ENCODE data around the gene CUL9.

Gene CUL9

GRCh38 chr6:43258180-43258579 lies 76.2 kb downstream of the CUL9 start:
- DNase-seq = no peak

GRCh38 chr6:43258807-43259686 lies 77.1 kb downstream of the CUL9 start:
- DNase-seq = no peak

GRCh38 chr6:43260791-43261190 lies 78.8 kb downstream of the CUL9 start:
- DNase-seq = no peak

- no peak for DNase-seq
Measured at GRCh38 chr6:43261198-43261597, 79.2 kb downstream of the CUL9 start.

- DNase-seq = no peak
Measured at GRCh38 chr6:43262000-43262779, 80.2 kb downstream of the CUL9 start.

- no peak for DNase-seq
Measured at GRCh38 chr6:43262780-43263313, 80.9 kb downstream of the CUL9 start.

GRCh38 chr6:43263314-43264178 lies 81.5 kb downstream of the CUL9 start:
- DNase-seq = no peak

- DNase-seq = no peak
Measured at GRCh38 chr6:43264599-43265145, 82.7 kb downstream of the CUL9 start.

GRCh38 chr6:43265564-43265963 lies 83.6 kb downstream of the CUL9 start:
- DNase-seq = no peak

- no peak for DNase-seq
Measured at GRCh38 chr6:43267619-43268354, 85.8 kb downstream of the CUL9 start.

GRCh38 chr6:43268355-43268700 lies 86.3 kb downstream of the CUL9 start:
- DNase-seq = no peak

GRCh38 chr6:43268782-43269272 lies 86.8 kb downstream of the CUL9 start:
- DNase-seq = no peak

- DNase-seq = no peak
Measured at GRCh38 chr6:43269273-43270007, 87.4 kb downstream of the CUL9 start.

- no peak for DNase-seq
Measured at GRCh38 chr6:43271103-43271815, 89.3 kb downstream of the CUL9 start.

- no peak for DNase-seq
Measured at GRCh38 chr6:43271944-43272343, 89.9 kb downstream of the CUL9 start.

GRCh38 chr6:43273707-43274106 lies 91.7 kb downstream of the CUL9 start:
- DNase-seq = no peak

Measured in NCI-H1417 treated with DMSO at 0.1 percent for 48 hours (cell line).